ENCODE results near the gene HMCN1. TPM values are rescaled to one million over a fixed set of nuclear protein-coding genes. Genes with fewer than 3 reads are reported as not detected.

The HMCN1 gene
- total and polyA plus RNA-seq, 11 donors = 2.1 to 14.1 (median 5.6) TPM

DNA sequence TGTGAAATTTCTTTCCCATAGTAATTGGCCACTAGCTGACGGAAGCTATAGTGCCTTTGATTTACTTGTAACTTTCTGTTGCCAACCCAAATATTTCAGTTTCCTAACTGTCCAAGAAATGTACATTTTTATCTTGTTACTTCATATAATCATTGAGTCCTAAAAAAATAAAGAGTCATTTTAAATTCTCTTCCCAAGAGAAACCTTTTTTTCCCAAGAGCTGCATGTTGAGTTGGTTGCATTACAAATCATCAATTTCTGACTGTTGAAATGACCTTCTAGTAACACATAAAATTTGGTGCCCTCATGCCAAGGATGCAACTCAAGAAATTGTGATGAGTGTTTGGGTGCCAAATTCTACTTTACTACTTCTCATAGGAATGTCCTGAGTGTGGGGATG lies 61.0 kb downstream of the HMCN1 start:
- ATAC-seq = no peak
- intact Hi-C loops (cut with DNase I) = no loop called here
- no peak overlapping the region for H3K4me3 ChIP-seq

DNA sequence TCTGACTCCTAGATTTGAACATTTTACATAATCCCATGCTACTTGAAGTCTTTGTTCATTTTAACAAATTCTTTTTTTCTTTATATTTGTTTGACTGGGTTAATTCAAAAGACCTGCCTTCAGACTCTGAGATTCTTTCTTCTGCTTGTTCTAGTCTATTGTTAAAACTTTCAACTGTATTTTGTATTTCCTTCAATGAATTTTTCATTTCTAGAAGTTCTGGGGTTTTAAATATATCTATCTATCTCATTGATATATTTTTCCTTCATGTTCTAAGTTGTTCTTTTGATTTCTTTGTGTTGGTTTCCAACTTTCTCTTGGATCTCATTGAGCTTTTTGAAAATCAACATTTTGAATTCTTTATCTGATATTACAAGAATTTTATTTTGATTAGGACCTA lies 64.3 kb downstream of the HMCN1 start:
- no peak overlapping the region for H3K4me3 ChIP-seq
- no peak for DNase-seq
- intact Hi-C loops (cut with DNase I) = no loop called here
- no peaks in the 10 kb centered on the region for H3K36me3 ChIP-seq
- H3K27ac ChIP-seq = no peak overlapping the region
- H3K27me3 ChIP-seq = no peaks in the 10 kb centered on the region
- peaks cover 0 to 22% (median 11%) of the 10 kb centered on the region in 12 donors for H3K9me3 ChIP-seq
- peaks cover 0 to 8% (median 0%) of the 10 kb centered on the region in 12 donors for H3K4me1 ChIP-seq
- no peak for ATAC-seq
- no peak for TF ChIP-seq POLR2A (IDR thresholded peaks at IDR 0.05)
- TF ChIP-seq, protein P1, sequence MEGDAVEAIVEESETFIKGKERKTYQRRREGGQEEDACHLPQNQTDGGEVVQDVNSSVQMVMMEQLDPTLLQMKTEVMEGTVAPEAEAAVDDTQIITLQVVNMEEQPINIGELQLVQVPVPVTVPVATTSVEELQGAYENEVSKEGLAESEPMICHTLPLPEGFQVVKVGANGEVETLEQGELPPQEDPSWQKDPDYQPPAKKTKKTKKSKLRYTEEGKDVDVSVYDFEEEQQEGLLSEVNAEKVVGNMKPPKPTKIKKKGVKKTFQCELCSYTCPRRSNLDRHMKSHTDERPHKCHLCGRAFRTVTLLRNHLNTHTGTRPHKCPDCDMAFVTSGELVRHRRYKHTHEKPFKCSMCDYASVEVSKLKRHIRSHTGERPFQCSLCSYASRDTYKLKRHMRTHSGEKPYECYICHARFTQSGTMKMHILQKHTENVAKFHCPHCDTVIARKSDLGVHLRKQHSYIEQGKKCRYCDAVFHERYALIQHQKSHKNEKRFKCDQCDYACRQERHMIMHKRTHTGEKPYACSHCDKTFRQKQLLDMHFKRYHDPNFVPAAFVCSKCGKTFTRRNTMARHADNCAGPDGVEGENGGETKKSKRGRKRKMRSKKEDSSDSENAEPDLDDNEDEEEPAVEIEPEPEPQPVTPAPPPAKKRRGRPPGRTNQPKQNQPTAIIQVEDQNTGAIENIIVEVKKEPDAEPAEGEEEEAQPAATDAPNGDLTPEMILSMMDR (IDR thresholded peaks at IDR 0.05) = no peak

More for the DNA sequence above, 61.0 kb downstream of the HMCN1 start:
- H3K9me3 ChIP-seq = peaks cover 0 to 22% (median 11%) of the 10 kb centered on the region in 12 donors
- WGBS, 4 donors = 82 to 92% (median 85%) methylated on average over 1 of the region's 1 CpG
- H3K36me3 ChIP-seq = no peaks in the 10 kb centered on the region
- H3K4me1 ChIP-seq = peaks cover 0 to 7% (median 4%) of the 10 kb centered on the region in 12 donors
- no peak for DNase-seq
- no peak overlapping the region for H3K27ac ChIP-seq
- TF ChIP-seq POLR2A (IDR thresholded peaks at IDR 0.05) = no peak
- no peaks in the 10 kb centered on the region for H3K27me3 ChIP-seq

DNA sequence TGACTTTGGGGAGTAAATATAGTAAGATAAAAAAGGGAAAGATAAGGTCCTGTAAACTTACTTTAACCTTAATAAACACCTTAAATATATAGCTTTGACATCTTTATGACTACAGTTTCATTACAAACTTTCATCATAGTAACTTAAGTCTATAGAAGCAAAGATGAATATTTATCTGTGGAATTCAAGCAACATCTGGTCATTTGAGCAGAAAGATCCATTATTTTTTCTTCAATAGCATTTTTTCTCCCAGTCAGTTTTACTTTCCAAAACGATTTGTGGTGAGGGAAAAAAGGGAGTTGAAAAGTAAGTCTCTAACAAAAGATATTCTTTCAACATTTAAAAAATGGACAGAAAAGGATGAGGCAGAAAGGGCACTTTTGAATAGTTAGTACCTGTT lies 69.0 kb downstream of the HMCN1 start:
- intact Hi-C loops (cut with DNase I) = loop anchor here in 1 of 10 donors (10.0 kb wide), 1 partner anchor 68 kb away; the partner anchor contains the start of gene HMCN1
- WGBS, 4 donors = 33 to 60% (median 48%) methylated on average over 1 of the region's 1 CpG
- DNase-seq = no peak

DNA sequence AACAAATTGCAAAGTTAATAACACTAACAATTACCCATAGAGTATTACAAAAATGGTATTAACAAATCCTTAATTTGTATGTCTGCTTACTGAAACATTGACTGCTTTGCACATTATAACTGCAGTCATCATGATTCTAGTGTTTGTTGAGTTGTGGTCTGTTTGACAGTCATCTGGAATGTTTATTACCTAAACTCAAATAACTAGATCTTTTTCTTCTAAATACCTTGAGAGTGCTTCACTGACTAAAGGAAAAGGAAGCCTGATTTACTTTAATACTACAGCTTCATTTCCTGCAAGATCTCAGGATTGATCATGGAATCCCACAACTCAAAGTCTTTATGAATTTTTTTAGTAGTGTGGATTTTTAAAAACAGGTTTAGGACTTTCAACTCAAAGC lies 70.0 kb downstream of the HMCN1 start:
- ATAC-seq (no peak), DNase-seq (no peak)
- no peak overlapping the region for H3K27ac ChIP-seq
- TF ChIP-seq, protein P1 (IDR thresholded peaks at IDR 0.05) = no peak
- TF ChIP-seq POLR2A (IDR thresholded peaks at IDR 0.05) = no peak
- intact Hi-C loops (cut with DNase I) = loop anchor here in 1 of 10 donors (10.0 kb wide), 1 partner anchor 69 kb away; the partner anchor contains the start of gene HMCN1
- H3K4me3 ChIP-seq = no peak overlapping the region
- H3K36me3 ChIP-seq = no peaks in the 10 kb centered on the region
- H3K9me3 ChIP-seq = peaks cover 0 to 2% (median 0%) of the 10 kb centered on the region in 12 donors
- H3K4me1 ChIP-seq = peaks cover 0 to 15% (median 0%) of the 10 kb centered on the region in 12 donors
- no peaks in the 10 kb centered on the region for H3K27me3 ChIP-seq

More for the DNA sequence above, 69.0 kb downstream of the HMCN1 start:
- no peak for TF ChIP-seq POLR2A (IDR thresholded peaks at IDR 0.05)
- TF ChIP-seq, protein P1 (IDR thresholded peaks at IDR 0.05) = no peak
- Histone ChIP-seq H3K4me3 (no peak overlapping the region), H3K9me3 (peaks cover 0 to 11% (median 7%) of the 10 kb centered on the region in 12 donors), H3K4me1 (peaks cover 0 to 15% (median 0%) of the 10 kb centered on the region in 12 donors), H3K27ac (no peak overlapping the region), H3K27me3 (no peaks in the 10 kb centered on the region), H3K36me3 (no peaks in the 10 kb centered on the region)
- ATAC-seq = no peak

DNA sequence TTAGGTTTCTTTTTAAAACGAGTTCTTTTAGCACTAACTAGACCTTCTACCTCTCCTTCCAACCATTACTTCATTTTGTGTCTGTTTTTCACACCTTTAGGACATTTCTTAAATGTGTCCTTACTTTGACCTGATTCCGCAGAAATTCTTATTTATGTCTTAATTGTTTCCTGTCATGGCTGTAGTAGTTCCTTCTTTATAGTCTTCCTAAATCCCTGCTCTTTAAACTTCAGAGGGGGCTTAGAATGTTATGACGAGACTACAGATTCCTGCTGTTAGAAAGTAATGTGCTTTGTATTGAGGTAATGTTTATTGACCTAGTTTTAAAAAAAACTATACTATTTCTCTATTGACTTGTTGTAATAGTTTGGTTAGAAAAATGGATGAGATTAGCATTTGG lies 70.4 kb downstream of the HMCN1 start:
- Histone ChIP-seq H3K4me3 (no peak overlapping the region), H3K4me1 (peaks cover 0 to 15% (median 0%) of the 10 kb centered on the region in 12 donors), H3K36me3 (no peaks in the 10 kb centered on the region), H3K27me3 (no peaks in the 10 kb centered on the region), H3K9me3 (no peaks in the 10 kb centered on the region), H3K27ac (no peak overlapping the region)
- TF ChIP-seq POLR2A (IDR thresholded peaks at IDR 0.05) = no peak
- TF ChIP-seq, protein P1 (IDR thresholded peaks at IDR 0.05) = no peak
- no peak for DNase-seq
- no peak for ATAC-seq
- 72 to 77% (median 74%) methylated on average over 3 of the region's 3 CpGs for WGBS, 4 donors
- intact Hi-C loops (cut with DNase I) = loop anchor here in 1 of 10 donors (10.0 kb wide), 1 partner anchor 70 kb away; the partner anchor contains the start of gene HMCN1

Data from heart left ventricle (tissue), 16 donors.